RKO (cell line): Measurements from ENCODE around the gene MCHR2.
"Not testable (repeated sequence)": the region's sequence is repeated elsewhere in the genome, so short reads cannot be mapped to it uniquely, and the experiment has no call there.

ENCODE experiments used
- DNase-seq: peaks from one replicate; pipeline ENCODE4 v3.0.0-alpha.2; 2016; ENCODE audit warnings: low spot score

Gene MCHR2

GRCh38 chr6:99993533-99994251 lies at the start of gene MCHR2:
TSS of gene MCHR2 (minus strand) at chr6:99994223. CDS start at chr6:99956147, 38,076 bp downstream.
- DNase-seq = no peak

DNA sequence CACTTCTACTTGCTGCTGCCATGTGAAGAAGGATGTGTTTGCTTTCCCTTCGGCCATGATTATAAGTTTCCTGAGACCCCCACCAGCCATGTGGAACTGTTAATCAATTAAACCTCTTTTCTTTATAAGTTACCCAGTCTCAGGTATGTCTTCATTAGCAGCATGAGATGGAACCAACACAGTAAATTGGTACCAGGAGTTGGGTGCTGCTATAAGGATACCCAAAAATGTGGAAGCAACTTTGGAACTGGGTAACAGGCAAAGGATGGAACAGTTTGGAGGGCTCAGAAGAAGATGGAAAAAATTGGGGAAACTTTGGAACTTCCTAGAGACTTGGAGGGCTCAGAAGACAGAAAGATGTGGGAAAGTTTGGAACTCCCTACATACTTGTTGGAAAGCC lies 44.5 kb upstream of the MCHR2 start:
- DNase-seq = not testable (repeated sequence)

DNA sequence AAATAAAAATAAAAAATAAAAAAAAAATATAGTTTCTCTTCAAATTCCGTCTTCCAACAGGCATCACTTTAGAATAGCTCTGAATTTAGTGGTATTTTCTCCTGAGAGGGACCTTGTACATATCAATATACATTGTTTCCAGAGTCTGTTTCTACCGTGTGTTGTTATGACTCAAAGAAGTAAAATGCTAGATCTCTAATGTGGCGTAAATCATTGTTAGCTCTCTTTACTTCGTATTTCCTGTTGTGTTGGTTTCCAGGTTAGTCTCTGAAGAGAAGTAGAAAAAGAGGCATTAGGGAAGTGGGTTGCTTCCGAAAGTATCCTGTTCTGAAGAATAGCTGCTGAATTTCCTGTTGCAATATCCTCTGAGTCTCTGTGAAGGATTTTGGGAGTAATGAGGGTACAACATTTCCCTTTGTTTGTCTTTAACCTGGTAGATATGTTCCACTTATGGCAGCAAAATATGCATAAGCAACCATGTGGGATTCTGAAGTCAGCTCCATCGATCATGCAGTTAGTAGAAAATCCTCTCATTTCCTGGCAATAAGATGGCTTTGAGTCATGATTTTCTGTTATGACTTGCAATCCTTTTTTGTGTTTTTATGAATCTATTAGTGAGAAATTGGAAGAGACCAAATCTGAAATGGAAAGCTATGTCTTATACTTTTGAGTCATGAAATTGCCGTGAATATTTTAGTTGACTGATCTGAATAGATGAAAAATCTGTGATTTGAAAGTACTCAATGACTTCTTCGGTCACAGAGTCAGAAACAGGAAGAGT lies 42.0 kb upstream of the MCHR2 start:
- DNase-seq = no peak

DNA sequence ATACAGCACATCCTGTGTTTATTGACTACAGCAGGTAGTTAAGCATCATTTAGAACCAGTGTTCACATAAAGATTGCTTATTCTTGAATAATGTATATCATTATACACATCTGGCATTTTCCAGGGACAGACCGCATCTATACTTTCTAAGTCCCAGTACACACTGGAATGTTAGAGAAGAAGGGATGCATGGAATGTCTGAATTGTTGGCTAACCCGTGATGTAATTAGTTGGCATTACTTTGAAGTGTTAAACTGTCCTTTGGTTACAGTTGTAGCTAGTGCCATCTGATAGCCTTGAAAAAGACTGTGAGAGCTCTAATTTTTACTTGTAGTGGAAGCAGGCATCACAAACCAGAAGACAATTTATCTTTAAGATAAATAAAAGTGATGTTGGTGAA lies 29.8 kb upstream of the MCHR2 start:
- no peak for DNase-seq

- no peak for DNase-seq
Measured at GRCh38 chr6:100022847-100023246, 28.8 kb upstream of the MCHR2 start.

GRCh38 chr6:100008857-100009256 lies 14.8 kb upstream of the MCHR2 start:
- no peak for DNase-seq

- peak; percentile 80 for DNase-seq
Measured at GRCh38 chr6:100001915-100002388, 7.9 kb upstream of the MCHR2 start.

GRCh38 chr6:99997141-99997540 lies 3.1 kb upstream of the MCHR2 start:
- no peak for DNase-seq

- no peak for DNase-seq
Measured at GRCh38 chr6:99995916-99996315, 1.9 kb upstream of the MCHR2 start.

- DNase-seq = no peak
Measured at GRCh38 chr6:99993146-99993532, 884 bp downstream of the MCHR2 start.

- no peak for DNase-seq
Measured at GRCh38 chr6:99991955-99992354, 2.1 kb downstream of the MCHR2 start.

- DNase-seq = no peak
Measured at GRCh38 chr6:99980741-99981140, 13.3 kb downstream of the MCHR2 start.

- DNase-seq = no peak
Measured at GRCh38 chr6:99979953-99980352, 14.1 kb downstream of the MCHR2 start.

- no peak for DNase-seq
Measured at GRCh38 chr6:99967052-99967451, 27.0 kb downstream of the MCHR2 start.

- DNase-seq = no peak
Measured at GRCh38 chr6:99960027-99960426, 34.0 kb downstream of the MCHR2 start.

DNA sequence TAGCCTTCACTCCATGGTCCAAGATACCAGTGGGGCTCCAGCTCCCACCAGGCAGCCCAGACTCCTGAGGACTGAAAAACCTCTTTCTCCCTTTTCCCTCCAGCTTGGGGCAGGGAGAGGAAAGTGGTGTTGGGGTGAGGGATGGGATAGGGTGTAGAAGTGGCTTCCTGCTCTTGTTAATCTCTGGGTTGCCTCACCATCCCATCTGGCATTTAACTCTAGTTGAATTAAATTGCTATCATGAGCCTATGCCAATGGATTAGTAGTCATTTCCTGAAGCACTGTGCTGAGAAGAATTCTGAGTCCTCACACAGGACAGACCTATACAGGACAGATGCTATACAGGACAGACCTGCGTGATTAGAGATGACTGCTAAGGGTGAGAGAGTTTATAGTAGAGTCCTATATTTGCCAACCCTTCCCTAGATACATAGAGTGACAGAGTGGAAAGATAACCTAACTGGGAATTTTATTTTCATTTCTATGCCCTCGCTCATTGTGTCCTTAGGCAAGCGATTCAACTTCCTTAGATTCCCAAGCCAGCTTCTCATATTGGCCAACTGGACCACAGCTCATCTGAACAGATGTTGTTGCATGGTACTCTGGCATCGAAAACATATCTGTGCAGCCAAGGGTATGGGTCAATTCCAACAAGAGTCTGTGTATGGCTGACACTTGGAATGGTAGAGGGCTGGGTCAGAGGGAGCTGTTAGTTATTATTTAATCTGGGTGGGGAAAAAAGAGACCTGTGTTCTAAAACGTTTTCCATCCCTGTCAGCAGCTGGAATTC lies 42.8 kb downstream of the MCHR2 start:
- no peak for DNase-seq

GRCh38 chr6:99946005-99946404 lies 48.0 kb downstream of the MCHR2 start:
- DNase-seq = no peak

- DNase-seq = no peak
Measured at GRCh38 chr6:99943846-99944245, 50.2 kb downstream of the MCHR2 start.

DNA sequence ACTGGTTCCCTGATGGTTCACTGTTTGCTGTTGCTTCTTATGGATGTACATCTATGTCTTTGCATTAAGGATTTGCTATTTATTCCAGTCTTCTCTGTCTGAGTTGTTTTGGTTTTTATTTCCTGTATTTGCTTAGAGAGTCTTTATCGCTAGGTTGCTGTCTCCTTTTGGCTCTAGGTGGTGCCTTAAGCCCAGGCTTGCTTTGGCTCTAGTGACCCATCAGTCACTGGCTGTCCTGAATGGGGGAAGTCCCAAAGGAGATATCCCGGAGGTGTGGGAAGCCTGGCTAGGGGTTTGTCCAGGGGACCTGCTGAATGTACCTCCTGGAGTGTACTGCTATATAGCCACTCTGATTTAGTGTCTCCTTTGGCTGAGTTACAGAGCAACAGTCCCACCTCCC lies 53.4 kb downstream of the MCHR2 start:
- DNase-seq = no peak

GRCh38 chr6:99933129-99933528 lies 60.9 kb downstream of the MCHR2 start:
- DNase-seq = no peak

DNA sequence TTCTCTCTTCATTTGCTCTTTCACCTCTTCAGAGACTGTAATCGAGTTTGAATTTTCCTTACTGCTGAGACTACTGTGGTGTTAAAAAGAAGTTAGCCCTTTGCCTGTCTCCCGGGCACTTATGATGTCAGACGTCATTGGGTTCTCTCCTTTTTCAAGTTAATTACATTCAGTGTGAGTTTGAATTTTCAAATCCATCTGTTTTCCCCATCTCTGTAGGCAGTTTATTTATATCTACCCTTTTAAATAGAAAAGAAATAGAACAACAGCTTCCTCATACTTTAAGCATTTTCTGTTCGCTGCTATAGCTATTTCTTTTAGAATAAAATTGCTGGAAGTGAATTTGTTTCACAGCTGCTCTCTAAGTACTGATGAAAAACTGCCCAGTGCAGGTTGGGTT lies 81.4 kb downstream of the MCHR2 start:
- DNase-seq = no peak

- peak; percentile 79 for DNase-seq
Measured at GRCh38 chr6:99905209-99906106, 88.6 kb downstream of the MCHR2 start.
